HUES64 (cell line): ENCODE results near the gene ZFP1.
A peak's percentile ranks its signal among the peaks of the same experiment; 100 is the strongest.

Source experiments
- H3K27ac ChIP-seq: 2 replicates; pipeline ENCODE4 v1.7.0; 2013; ENCODE audit warnings: low read depth, low read length, inconsistent platforms
- H3K27me3 ChIP-seq: 2 replicates; pipeline ENCODE4 v1.6.1; 2013; ENCODE audit warnings: mild to moderate bottlenecking, low read length; ENCODE audit not compliant: insufficient read depth
- H3K36me3 ChIP-seq: 2 replicates; pipeline ENCODE4 v1.6.1; 2013; ENCODE audit warnings: mild to moderate bottlenecking, low read length; ENCODE audit not compliant: insufficient read depth
- H3K4me1 ChIP-seq: 2 replicates; pipeline ENCODE4 v1.6.1; 2013; ENCODE audit warnings: mild to moderate bottlenecking, low read length, moderate library complexity; ENCODE audit not compliant: insufficient read depth
- H3K4me3 ChIP-seq: 2 replicates; pipeline ENCODE4 v1.5.1; 2013; ENCODE audit warnings: mild to moderate bottlenecking, low read length, moderate library complexity
- H3K9ac ChIP-seq: 2 replicates; pipeline ENCODE4 v1.6.1; 2013; ENCODE audit warnings: mild to moderate bottlenecking, low read depth, low read length
- H3K9me3 ChIP-seq: 2 replicates; pipeline ENCODE4 v1.6.1; 2013; ENCODE audit warnings: low read depth, low read length; ENCODE audit not compliant: insufficient read depth
- WGBS: fragments of 150-250, 120-280 bp; methylation state at CpG from one replicate; pipeline ENCODE4 v1.1.7; 2013; ENCODE audit warnings: missing lambda C conversion rate; 5-methylcytosine and 5-hydroxymethylcytosine counted together

ZFP1 gene

DNA sequence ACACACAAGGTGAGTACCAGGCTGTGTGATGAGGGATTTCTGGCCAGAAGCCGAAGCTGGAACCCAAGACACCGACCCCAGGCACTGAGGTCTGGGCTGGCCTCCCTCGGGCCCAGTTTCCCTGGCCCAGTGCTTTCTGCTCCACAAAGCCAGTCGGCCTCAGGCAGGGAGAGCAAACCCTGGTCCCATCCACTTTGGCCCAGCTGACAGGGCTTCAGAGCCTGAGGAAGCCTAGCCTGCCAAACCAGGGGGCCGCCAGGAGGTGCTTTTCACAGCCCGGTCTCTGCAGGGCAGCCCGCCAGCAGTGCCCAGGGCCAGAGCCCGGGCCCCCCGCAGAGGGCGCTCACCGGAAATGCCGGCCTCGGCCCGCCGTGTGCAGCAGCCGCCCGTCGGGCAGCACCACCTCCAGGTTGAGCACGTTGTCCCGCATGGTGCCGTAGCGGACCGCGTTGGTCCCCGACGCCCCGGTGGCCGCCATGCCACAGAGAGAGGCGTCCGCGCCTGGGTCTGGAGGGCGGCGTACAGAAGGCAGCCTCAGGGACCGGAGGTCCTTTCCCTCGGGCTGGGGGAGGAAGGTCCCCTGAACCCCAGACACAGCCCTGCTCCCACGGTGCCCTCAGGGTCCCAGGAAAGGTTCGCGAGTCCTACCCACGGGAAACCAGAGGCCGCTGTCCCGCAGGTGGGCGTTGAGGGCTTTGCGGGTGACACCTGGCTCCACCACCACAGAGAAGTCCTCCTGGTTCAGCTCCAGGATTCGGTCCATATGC lies 34.0 kb upstream of the ZFP1 start:
- H3K9ac ChIP-seq, result no peak overlapping the region
- no peaks in the 10 kb centered on the region for H3K27me3 ChIP-seq
- no peaks in the 10 kb centered on the region for H3K36me3 ChIP-seq
- H3K4me1 ChIP-seq, result peaks cover 58% of the 10 kb centered on the region
- WGBS, result 95% methylated on average over 44 of the region's 44 CpGs
- H3K9me3 ChIP-seq, result no peaks in the 10 kb centered on the region
- no peak overlapping the region for H3K27ac ChIP-seq
- H3K4me3 ChIP-seq, result no peak overlapping the region

DNA sequence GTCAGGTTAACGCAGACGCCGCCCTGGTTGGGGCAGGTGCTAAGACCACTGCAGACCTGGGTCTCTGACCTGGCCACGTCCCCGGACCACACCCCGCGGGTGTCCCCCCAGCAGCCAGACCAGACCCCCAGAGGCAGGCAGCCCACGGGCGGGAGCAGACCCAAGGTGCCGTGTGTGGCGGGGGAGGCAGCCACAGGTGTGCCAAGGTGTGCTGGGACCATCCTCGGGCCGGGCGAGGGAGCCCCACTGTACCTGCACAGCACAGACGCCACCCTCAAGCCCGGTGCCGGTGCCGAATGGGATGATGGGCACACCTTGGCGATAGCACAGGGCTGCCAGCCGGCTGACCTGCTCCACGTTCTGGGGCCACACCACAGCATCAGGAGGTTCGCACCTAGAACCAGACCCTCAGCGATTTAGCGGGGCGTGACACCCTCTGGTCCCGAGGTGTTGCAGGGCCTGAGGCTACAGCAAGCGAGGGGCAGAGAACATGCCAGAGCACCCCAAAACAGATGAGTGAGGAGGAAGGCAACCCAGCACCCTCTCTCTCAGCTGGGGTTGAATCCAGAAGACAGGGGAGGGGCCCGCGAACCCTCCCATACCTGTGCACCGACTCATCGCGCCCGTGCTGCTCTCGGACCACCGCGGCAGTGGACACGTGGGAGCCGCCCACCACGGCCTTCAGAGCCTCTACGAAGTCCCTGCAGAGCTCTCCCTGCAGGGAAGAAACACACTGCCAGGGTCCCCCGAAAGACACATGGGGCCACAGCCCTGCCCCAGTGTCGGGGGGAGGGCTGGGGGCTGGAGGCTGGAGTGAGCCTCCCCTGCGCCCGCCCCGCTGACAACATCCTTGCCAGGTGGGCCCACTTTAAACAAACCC lies 33.1 kb upstream of the ZFP1 start:
- H3K27ac ChIP-seq, result peak overlapping the region; percentile 60; the same call in 1 of the 2 replicates
- no peak overlapping the region for H3K4me3 ChIP-seq
- peaks cover 58% of the 10 kb centered on the region for H3K4me1 ChIP-seq
- H3K27me3 ChIP-seq, result no peaks in the 10 kb centered on the region
- 92% methylated on average over 45 of the region's 45 CpGs for whole genome bisulfite sequencing
- no peaks in the 10 kb centered on the region for H3K36me3 ChIP-seq
- no peaks in the 10 kb centered on the region for H3K9me3 ChIP-seq
- no peak overlapping the region for H3K9ac ChIP-seq

DNA sequence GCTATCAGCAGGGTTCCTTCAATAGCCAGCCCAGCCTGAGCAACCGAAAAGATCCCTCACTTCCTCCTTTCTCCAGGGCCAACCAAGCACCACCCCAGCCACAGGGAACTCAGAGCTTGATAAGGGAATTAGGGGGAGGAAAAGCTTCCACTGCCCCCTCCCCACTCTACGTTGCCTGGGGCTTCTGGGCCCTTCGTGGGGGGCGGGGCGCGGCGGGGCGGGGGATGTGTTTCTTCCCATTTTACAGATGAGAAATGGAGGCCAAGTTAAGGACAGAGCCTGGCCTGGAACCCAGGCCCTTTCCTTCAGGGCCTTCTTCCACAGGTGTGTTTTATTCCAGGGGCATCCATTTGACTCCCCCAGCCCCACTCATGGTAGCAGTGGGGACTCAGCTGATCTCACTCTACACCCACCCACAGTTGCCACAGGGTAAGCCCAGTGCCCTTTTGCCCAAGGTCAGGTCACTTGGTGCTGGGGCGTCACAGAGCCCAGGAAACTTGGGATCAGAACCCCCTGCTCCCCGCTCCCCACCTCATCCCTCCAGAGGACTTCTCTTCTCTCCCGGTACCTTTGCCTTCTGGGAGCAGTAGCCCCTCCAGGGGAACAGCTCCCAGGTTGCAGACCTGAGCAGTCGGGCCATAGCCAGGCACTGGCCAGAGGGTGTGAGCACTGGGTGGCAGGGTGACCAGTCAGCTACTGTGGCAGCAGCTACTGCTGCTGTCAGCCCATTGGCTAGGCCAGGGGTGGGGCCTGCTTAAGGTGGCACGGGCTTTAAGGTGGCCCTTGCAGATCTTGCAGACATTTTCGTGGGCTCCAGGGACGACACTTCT lies 32.0 kb upstream of the ZFP1 start, which contains the start of gene LDHD:
Gene LDHD (minus strand): TSS at position 700 of the 830 bp plus-strand sequence. CDS start 60 bp downstream, at position 640.
- H3K9me3 ChIP-seq, result peaks cover 6% of the 10 kb centered on the region
- H3K27me3 ChIP-seq, result no peaks in the 10 kb centered on the region
- H3K36me3 ChIP-seq, result no peaks in the 10 kb centered on the region
- peaks cover 51% of the 10 kb centered on the region for H3K4me1 ChIP-seq
- peak within 1 kb of the TSS; percentile 73; the same call in 1 of the 2 replicates for H3K27ac ChIP-seq
- H3K9ac ChIP-seq, result no peak within 1 kb of the TSS
- 42% methylated on average over 15 of the region's 15 CpGs for WGBS
- peak within 1 kb of the TSS; percentile 43 for H3K4me3 ChIP-seq

DNA sequence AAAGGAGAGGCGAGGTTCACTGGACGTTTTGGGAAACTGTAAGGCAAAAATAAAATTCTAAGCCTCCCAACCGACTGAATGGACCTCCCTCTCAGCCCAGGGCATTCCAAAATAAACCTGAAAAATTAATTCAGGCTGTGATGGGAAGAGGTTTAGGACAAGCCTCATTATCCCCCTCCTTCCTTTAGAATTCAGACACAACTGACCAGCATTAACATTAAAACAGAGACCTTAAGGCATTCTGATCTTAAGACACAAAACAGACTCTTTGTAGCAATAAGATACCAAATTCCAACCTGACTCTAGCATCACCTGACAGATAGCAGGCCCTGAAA lies 31.4 kb upstream of the ZFP1 start:
- no peaks in the 10 kb centered on the region for H3K27me3 ChIP-seq
- peaks cover 12% of the 10 kb centered on the region for H3K9me3 ChIP-seq
- peaks cover 45% of the 10 kb centered on the region for H3K4me1 ChIP-seq
- no peaks in the 10 kb centered on the region for H3K36me3 ChIP-seq
- H3K4me3 ChIP-seq, result peak overlapping the region; percentile 43
- H3K27ac ChIP-seq, result peak overlapping the region; percentile 73; the same call in 1 of the 2 replicates
- 58% methylated on average over 3 of the region's 3 CpGs for WGBS
- no peak overlapping the region for H3K9ac ChIP-seq

DNA sequence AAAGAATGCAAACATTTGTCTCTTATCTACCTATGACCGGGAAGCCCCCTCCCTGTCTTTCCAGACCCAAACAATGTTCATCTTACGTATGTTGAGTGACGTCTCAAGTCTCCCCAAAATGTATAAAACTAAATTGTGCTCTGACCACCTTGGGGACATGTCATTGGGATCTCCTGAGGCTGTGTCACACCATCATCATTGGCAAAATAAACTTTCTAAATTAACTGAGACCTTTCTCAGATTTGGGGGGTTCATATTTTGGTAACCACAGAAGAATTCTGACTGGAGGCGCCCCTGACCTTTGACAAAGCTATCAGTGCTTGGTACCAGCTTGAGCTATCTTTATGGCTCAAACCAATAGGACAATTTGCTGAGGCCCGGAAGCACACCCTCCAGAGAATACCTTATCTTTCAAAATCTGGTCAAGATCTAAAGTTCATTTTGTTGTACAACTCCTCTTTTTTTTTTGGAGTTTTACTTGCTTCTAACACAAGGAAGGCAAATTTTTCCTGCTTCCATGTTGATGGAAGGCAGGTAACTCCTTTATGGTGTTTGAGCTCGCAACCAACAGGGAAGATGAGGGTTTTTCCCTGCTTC lies 29.3 kb upstream of the ZFP1 start:
- 57% methylated on average over 6 of the region's 6 CpGs for WGBS
- Histone ChIP-seq H3K9ac (no peak overlapping the region), H3K4me3 (no peak overlapping the region), H3K27me3 (no peaks in the 10 kb centered on the region), H3K4me1 (peaks cover 33% of the 10 kb centered on the region), H3K27ac (peak overlapping the region; percentile 66; the same call in 1 of the 2 replicates), H3K36me3 (no peaks in the 10 kb centered on the region), H3K9me3 (peaks cover 20% of the 10 kb centered on the region)

DNA sequence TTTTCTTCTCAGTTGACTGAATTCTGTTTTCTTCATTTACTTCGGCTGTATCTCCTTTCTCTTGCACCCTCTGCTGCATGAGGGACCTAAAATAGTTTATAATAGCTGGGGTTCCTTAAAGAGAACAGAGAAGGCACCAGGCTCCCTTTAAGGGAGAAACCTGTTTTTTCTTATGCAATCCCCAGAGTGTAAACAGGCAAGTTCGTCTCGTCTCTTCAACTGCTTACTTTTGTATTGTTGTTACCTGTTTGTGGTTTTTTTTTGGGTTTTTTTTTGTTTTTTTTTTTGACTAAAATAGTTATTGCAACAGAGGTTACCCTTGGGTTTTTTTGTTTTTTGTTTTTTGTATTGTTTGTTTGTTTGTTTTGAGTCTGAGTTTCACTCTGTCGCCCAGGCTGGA lies 28.1 kb upstream of the ZFP1 start:
- no peaks in the 10 kb centered on the region for H3K36me3 ChIP-seq
- no peak overlapping the region for H3K27ac ChIP-seq
- no peak overlapping the region for H3K9ac ChIP-seq
- H3K4me3 ChIP-seq, result no peak overlapping the region
- no peaks in the 10 kb centered on the region for H3K27me3 ChIP-seq
- peaks cover 33% of the 10 kb centered on the region for H3K4me1 ChIP-seq
- peaks cover 20% of the 10 kb centered on the region for H3K9me3 ChIP-seq
- WGBS, result 77% methylated on average over 4 of the region's 4 CpGs

DNA sequence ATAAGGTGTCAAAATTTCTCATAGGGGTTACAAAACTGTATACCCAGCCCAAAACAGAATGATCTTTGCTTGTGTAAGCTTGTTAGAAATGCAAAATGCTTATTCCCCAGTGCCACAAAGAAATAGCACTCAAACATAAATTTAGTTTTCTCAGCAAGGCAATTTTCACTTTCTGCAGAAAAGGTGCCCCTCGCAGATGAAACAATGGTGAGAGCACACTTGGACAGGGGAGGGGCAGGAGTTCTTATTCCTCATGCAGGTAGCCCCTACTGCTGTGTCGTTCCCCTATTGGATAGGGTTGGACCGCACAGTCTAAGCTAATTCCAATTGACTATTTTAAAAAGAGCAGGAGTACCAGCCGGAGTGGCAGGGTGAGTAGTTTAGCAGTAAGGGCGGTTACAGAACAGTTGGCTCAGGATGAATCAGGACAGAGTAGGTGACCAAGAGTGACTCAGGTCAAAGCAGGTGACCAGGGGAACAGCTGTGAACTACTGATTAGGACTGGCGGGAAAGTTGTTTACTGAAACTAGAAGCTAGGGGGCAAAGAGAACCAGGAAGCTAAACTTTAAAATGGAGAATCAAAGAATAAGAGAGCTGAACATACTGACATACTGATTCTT lies 26.3 kb upstream of the ZFP1 start:
- no peak overlapping the region for H3K27ac ChIP-seq
- no peak overlapping the region for H3K4me3 ChIP-seq
- H3K36me3 ChIP-seq, result no peaks in the 10 kb centered on the region
- H3K4me1 ChIP-seq, result peaks cover 23% of the 10 kb centered on the region
- H3K9me3 ChIP-seq, result peaks cover 29% of the 10 kb centered on the region
- H3K9ac ChIP-seq, result no peak overlapping the region
- 94% methylated on average over 6 of the region's 6 CpGs for WGBS
- H3K27me3 ChIP-seq, result no peaks in the 10 kb centered on the region

DNA sequence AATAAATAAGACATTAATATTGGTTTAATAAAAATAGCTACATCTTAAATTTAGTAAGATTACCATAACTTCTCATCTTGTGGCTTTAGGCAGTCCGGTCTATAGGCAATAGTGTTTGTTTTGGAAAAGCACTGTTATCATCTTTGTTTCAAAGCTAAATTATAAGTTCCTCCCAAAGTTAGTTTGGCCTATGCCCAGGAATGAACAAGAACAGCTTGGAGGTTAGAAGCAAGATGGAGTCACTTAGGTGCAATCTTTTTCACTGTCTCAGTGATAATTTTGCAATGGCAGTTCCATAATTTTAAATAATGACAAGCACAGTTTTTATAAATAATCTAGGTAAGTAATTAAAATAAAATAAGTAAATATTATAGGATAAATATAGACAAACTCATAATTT lies 25.7 kb upstream of the ZFP1 start:
- no peak overlapping the region for H3K27ac ChIP-seq
- peaks cover 21% of the 10 kb centered on the region for H3K4me1 ChIP-seq
- H3K9ac ChIP-seq, result no peak overlapping the region
- H3K36me3 ChIP-seq, result no peaks in the 10 kb centered on the region
- H3K9me3 ChIP-seq, result peaks cover 34% of the 10 kb centered on the region
- no peak overlapping the region for H3K4me3 ChIP-seq
- no peaks in the 10 kb centered on the region for H3K27me3 ChIP-seq
- no CpG with 5 or more reads among the region's 1 CpG for WGBS

DNA sequence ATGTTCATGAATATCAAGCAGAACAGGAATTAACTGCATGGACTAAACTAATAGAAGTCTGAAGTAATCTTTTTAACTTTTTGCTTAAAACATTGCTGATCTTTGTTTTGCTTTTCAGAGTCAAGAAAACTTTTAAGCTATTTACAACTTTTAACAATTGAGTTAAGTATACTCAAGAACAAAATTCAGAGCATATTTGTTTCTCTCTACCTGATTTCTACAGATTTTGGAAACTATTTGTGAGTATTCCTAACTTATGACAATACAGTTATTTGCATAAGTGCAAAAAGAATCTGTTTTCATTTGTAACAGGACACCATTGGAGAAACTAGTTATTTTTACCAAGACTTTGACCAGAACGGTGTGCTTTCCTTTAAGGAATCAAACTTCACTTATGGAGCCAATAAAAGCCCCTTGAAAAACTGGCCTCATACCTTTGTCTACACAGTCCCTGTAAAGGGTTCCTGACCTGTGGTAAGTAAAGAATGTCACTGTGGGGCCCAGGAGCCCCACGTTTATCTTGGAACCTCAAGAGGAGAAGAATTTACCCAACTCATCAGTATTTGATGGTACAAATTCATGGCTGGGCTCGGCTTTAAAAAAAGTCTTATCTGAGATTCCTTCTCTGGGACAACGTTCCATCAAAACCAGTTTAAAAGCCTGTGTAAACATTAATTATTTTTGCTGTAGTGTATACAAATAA lies 20.5 kb upstream of the ZFP1 start:
- WGBS, result 93% methylated on average over 4 of the region's 4 CpGs
- no peaks in the 10 kb centered on the region for H3K27me3 ChIP-seq
- peaks cover 8% of the 10 kb centered on the region; the same call in 1 of the 2 replicates for H3K4me1 ChIP-seq

More for the DNA sequence above, 20.5 kb upstream of the ZFP1 start:
- no peak overlapping the region for H3K4me3 ChIP-seq
- peaks cover 23% of the 10 kb centered on the region; the same call in 1 of the 2 replicates for H3K9me3 ChIP-seq
- no peaks in the 10 kb centered on the region for H3K36me3 ChIP-seq
- H3K27ac ChIP-seq, result no peak overlapping the region
- no peak overlapping the region for H3K9ac ChIP-seq
